Measurements from ENCODE around the gene IMPG2.
"Not testable (repeated sequence)": the region's sequence is repeated elsewhere in the genome, so short reads cannot be mapped to it uniquely, and the experiment has no call there.

The IMPG2 gene

DNA sequence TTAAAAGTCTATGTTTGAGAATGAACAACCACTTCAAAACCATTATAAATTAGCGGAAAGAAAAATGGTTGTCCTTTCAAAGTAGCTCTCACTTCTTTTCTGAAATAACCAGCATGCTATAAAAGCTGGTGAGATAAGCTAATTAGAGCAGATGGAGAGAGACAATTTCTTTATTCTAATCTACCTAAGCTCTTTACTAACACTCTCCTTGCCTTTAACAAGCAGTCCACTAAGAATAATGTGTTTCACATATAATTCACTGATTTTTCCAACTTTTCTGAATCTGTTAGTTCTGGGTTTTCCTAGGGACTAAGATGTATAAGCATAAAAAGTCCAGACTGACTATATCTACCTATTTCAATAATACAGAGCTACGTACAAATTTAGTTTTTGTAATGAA is at the start of gene IMPG2:
TSS of gene IMPG2 (minus strand) at position 101 of the 400 bp plus-strand sequence. CDS start 203 bp downstream, outside the sequence.
- DNase-seq = no peak

DNA sequence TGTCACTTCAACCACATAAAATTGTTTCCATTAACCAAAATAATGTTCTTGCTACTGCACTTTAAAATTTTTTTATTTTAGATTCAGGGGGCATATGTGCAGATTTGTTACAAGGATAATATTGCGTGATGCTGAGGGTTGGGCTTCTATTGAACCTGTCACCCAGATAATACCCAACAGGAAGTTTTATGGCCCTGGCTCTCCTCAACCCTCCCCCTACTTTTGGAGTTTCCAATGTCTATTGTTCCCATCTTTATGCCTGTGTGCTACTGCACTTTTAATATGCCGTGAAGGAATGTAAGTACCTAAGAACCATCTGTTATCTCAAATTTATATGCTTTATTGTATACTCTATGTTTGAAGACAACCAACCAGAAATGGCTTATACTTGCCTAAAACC is 42.0 kb upstream of the IMPG2 start:
- no peak for DNase-seq

DNA sequence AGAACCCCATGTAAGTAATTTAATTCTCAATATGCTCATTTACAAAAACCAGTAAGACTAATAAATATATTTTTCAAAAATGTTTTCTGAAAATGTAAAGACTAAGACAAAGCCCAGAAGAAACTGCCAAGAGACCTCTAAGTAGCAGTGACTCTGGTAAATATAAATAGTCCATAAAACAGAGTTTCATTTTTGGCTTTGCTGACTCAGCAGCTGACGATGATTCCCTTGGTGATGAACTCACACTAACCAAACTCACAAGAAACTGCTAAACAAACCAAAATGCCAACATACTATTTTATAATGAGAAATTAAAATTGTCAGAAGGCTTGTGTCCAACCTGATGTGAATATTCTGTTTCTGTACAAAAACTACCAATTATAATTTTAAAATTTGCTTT is 31.5 kb upstream of the IMPG2 start:
- DNase-seq = no peak

DNA sequence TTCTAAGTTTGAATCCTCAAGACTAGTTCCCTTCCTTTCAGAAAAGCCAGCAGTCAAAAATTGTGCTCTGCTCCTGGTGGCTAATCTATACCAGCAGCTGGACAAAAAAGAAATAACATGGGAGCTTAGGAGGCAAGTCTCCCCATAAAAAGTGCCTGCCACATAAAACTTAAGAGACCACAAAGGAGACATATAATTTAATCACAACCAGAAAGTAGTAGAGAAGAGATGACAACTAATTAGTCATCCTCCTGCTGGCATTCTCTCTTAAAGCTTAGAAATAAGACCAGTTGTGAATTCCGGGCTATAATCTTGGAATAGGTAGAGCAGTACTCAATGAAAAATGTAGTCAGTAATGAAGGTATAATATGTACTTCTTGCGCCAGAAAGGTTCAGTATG is 20.2 kb upstream of the IMPG2 start:
- DNase-seq = no peak

DNA sequence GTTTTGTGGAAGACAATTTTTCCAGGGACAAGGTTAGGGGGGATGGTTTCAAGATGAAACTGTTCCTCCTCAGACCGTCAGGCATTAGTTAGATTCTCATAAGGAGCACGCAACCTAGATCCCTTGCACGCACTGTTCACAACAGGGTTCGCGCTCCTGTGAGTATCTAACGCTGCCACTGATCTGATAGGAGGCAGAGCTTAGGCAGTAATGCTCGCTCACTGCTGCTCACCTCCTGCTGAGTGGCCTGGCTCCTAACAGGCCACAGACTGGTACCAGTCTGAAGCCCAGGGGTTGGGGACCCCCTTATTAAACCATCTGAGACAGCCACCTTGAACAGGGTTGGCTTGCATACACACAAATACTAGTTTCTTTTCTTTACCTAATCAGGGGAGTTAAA is 13.5 kb upstream of the IMPG2 start:
- no peak for DNase-seq

DNA sequence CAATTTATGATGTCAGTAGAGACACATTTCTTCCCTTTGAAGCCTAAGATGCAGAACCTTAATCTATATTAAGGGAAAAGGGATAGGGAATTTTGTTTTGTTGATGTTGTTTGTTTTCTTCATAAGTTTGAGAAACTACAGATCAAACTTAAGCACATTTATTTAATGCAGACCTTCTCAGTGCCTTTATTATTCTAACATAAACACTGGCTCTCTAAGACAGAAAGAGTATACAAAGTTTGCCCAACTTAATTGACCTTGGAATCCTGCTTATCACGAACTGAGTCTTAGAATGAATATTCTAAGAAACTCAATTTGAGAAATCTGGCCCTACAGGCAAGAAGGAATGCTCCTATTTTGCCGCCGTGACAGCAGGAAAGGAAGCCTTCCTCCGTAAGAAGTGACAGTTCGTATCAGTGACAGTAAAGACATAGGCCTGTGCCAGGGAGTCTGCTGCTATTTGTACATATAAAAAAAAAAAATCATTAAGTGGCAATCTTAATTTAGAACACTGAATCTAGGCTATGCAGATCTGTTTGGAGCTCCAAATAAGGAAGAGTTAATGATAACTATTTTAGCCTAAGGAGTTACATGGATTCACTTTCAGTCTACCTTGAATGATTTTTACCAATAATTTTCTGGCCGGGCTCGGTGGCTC is 8.8 kb upstream of the IMPG2 start:
- no peak for DNase-seq

DNA sequence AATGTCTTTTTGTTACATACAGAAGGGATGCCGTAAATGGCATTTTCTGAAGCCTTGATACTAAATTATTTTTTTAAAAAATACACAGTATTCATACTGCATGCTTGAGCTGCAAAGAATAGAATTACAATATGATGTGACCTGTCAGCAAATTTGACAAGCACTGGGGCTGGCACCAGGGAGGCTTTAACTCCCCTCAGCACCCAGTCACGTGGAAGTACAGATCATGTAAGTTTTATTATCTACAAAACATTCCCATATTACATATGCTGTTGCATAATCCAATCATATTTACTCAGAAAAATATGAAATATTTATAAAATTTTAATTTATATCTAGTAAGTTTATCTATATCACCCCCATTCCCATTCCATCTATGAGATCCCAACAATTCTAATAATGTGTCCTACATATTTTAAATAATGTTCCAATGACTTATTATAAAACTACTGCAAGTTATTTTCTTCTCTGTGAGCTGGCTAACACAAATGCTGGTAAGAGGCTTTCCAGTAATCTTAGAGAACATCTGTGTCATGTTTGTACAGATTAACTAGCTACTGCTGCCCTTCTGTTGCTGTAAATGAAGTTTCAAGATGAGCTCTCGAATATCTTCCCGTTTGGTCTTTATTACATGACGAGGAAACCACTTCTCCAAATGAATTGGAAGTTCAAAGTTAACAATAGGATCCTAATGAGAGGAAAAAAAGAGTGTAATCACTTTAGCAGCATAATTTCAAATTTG is 5.2 kb upstream of the IMPG2 start:
- no peak for DNase-seq

DNA sequence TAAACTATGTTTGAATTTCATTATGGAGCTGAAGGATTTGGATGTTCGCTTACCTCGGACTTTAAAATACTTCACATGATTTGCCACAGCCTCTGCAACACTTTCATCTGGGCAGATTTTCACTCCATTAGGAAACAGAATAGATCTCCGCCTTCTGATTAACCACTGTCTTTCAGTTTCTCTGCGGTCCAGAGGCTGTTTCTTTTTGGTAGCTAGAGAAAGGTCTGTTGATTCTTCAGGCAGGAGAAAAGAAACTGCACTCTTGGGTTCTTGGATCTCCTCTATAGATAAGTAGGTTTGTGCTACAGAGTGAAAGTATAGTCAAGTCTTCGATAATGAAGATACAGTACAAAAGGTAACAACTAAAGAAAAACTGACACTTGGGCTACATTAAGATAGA is 844 bp downstream of the IMPG2 start:
- no peak for DNase-seq

DNA sequence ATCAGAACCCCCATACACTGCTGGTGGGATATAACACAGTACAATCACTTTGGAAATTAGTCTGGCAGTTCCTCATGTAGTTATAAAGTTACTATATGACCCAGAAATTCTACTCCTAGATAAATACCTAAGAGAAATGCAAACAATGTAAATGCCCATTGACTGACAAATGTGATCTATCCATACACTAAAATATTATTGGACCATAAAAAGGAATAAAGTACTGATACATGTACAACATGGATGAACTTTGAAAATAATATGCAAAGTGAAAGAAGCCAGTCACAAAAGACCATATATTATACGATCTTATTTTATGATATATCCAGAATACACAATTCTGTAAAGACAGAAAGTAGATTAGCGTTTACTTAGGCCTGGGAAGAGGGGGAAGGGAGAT is 7.8 kb downstream of the IMPG2 start:
- DNase-seq = no peak

DNA sequence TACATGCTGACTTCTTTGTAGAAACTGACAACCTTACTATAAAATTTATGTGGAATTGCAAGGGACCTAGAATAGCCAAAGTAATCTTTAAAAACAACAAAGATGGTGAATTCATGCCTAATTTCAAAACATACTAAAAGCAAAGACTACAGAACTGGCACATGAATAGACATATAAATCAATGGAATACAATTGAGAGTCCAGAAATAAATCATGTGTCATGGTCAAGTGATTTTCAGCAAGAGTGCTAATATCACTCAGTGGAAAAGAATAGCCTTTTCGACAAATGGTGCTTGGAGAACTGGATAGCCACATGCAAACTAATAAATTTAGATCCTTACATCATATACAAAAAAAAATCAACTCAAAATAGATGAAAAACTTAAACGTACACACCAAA is 8.7 kb downstream of the IMPG2 start:
- DNase-seq = no peak

DNA sequence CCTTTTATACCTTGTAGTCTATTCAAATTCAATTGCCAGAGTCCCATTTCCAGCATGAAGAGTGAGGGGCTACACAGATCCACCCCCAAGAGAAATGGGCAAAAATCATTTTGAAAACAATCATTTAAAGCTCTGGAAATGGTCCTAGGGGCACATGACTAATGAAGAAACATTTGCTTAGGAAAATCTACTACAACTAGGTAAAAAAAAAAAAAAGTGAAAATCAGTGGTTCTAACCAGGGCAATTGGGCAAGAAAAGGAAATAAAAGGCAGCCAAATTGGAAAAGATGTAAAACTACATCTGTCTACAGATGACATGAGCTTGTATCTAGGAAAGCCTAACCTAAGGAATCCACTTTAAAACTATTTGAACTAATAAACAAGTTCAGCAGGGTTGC is 9.4 kb downstream of the IMPG2 start:
- DNase-seq = no peak

DNA sequence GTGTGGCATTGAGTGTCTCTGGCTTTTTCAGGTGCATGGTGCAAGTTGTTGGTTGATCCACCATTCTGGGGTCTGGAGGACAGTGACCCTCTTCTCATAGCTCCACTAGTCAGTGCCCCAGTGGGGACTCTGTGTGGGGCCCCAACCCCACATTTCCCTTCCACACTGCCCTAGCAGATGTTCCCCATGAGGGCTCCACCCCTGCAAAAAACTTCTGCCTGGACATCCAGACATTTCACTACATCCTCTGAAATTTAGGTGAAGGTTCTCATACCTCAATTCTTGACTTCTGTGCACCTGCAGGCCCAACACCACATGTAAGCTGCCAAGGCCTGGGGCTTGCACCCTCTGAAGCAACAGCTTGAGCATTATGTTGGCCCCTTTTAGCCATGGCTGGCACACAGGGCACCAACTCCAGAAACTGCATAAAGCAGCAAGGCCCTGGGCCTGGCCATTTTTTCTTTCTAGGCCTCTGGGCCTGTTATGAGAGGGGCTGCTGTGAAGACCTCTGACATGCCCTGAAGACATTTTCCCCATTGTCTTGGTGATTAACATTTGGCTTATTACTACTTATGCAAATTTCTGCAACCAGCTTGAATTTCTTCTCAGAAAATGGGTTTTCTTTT is 12.1 kb downstream of the IMPG2 start:
- DNase-seq = not testable (repeated sequence)

DNA sequence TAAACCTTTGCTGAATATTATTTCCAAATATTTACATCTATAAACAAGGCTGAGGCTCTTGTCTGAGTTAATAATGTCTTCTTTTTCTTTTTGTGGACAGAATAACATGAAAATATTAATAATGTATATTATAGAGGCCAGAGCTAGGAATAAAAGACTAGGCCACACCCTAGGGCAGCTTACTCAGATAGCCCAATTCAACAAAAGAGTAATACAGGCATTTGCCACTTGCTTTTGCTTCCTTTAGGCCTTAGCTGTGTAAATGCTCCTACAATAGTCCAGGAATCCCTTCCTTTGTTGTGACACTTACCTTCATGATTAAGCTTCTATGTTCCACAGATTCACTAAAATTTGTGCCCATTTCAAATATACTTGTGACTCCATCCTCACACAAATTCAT is 16.5 kb downstream of the IMPG2 start:
- no peak for DNase-seq

DNA sequence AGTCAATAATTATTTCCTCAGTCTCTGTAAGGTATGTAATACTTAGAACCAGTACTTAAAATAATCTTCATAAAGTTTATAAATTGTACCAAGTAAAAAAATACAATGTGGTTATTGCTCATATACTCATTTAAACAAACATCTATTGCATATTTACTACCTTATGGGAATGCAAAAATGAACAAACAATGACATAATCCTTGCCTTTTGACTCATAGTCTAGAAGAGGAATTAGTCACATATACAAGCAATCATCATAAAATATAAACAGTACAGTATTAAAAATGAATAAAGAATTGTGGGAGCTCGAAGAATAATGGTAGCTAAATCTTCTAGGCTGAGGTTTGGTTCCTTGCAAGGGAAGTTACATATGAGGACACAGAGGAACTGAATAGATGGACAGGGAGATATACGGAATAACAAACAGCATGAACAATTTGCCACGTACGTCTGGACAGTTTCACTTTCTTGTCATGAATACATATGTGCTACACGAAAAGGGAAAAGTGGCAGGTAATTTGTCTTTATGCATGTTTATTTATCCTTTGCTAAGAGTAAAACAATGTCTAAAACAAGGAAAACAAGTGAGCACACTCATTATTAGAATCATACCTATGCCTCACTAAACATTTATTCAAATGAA is 17.2 kb downstream of the IMPG2 start:
- no peak for DNase-seq

DNA sequence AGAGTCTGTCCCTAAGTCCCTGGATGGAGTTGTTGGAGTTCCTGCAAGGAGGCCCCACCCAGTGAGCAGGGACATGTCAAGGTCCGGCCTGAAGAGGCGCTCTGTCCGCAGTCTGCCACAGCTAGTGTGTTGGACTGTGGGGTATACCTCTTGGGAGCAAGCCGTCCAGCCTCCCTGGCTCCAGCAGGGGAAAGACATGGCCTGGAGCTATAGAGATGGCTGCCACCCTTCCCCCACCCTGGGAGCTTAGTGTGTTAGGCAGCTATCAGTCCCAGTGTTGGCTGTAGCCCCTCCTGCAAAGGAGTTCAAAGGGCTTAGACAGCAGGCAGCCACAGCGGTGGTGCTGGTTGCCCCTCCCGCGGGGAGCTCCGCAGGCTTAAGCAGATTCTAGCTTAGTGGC is 20.3 kb downstream of the IMPG2 start:
- no peak for DNase-seq

DNA sequence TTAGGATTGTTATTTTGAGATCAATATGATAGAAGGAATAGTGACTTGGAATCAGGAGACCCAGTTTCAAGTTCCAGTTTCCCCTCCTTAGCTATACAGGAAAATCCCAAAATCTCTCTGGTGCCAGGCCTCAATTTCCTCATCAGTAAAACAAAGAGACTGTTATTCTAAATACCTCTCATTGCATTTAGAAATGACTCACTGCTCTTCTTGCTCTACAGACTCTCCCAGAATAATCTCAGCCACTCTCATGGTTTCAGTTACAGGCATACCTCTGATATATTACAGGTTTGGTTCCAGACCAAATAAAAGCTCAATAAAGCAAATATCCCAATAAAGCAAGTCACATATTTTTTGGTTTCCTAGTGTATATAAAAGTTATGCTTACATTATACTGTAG is 28.3 kb downstream of the IMPG2 start:
- DNase-seq = no peak

DNA sequence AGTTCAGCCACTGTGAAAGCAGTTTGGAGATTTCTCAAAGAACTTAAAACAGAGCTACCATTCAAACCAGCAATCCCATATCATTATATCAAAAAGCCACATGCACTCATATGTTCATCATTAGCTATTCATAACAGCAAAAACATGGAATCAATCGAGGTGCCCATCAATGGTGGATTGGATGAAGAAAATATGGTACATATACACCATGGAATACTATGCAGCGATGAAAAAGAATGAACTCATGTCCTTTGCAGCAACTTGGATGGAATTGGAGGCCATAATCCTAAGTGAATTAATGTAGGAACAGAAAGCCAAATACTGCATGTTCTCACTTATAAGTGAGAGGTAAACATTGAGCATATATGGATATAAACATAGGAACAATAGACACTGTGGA is 32.1 kb downstream of the IMPG2 start:
- no peak for DNase-seq

DNA sequence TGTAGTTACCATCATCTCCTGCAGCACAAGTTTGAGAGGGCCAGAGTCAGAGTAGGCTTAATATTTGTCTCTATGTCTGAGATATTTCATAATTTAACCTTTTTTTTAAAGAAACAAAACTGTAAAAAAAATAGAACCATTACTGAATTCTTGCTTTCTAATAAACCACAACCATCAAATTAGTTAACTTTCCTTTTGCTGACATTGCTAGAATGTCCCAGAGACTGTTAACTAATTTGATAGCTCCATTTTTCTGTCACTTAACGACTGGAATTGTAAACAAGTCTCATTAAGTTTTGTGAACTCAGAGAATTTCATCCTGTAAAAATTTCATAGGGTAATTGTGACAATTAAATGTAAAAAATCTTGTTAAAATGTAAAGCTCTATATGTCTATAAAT is 35.6 kb downstream of the IMPG2 start:
- DNase-seq = no peak

DNA sequence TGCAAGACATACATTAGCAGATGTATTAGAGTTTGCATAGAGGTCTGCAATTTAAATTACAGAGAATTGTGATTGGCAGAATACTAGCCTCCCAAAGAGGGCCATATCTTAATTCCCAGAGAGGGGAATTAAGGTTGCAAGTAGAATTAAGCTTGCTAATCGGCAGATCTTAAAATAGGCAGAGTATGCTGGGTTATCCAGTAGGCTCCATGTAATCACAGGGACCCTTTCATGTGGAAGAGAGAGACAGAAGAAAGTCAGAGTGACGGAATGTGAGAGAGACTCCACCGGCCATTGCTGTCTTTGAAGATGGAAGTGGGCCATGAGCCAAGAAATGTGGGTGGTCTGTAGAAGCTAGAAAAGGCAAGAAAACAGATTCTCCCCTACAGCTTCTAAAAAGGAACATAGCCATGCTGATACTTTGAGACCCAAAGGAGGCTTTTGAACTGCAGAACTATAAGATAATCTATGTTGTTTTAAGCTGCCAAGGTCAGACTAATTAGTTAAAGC is 38.8 kb downstream of the IMPG2 start:
- no peak for DNase-seq

DNA sequence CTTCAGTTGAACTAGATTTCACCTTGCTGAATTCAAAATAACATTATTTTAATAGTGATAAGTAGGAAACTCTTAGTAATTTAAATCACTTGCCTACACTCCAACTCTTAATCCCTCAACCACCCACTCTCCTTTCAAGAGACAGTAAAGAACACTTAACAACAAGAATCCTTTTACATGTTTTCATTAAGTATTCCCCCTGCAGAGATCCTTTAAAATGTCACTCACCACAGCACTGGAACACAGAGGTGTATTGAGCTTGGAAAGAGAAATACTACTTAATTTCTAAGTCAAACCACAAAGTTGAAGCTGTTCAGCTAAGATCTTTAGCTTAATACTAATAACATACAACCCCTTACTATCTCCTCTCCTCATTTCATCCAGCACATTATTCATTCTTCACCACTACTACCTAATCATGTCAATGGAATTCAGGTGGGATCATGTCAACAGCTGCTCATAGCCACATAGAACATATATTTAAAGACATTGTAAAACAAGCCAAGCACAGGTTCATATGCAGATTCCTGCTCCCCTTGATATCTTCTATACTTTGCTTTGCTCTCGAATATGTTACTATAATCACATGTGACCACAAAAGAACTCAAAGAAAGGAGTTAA is 40.5 kb downstream of the IMPG2 start:
- DNase-seq = no peak

DNA sequence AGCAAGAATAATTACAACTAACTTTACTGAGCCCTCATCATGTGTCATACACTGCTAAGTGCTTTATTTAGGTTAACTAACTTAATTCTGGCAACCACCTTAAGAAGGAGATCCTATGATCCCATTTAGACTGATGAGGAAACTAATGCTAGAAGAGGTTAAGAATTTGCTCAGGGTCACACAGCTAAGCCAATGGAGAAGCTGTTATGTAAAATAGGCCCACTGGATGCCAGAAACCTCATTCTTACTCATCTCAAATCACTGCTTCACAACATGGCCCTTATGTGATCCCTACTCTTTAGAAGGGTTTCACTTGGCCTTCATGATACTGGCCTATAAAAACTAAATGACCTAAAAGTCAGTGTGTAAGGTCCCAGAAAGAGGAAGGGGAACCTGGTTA is 41.2 kb downstream of the IMPG2 start:
- no peak for DNase-seq

DNA sequence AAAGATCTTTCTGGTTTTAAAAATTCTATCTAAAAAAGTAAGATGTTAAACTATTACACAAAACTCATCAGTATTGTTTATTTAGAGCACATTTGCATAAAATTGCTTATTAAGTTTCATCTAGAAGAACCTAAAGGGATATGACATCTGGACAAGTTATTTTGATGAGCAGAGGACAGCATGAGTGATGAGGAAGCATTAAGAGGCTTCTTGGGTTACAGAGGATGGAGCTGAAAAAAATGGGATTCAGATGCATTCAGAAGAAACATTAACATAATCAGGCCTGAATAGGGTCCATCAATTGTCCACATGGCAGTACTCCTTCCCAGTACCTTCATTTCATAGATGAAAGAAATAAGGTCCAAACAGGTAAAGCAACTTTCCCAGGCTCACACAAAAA is 41.6 kb downstream of the IMPG2 start:
- DNase-seq = no peak

DNA sequence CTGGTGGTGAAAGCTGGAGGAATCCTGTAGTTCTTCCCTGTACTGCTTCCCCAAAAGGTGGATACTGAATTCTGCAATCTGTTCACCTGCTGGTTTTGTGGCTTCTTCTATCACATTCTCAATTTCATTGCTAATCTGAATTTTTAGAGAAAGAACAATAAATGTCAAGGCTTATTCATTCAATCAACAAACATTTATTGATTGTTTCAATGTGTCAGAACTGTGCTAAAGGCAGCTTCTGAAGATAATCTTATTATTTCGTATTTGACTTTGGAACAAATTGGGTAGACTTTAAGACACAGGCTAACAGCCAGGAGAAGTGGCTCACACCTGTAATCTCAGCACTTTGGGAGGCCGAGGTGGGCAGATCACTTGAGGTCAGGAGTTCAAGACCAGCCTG is 46.8 kb downstream of the IMPG2 start:
- no peak for DNase-seq
